Bone marrow (tissue), 2 donors: ENCODE results near the gene TIMM22.
"Not testable (repeated sequence)": the region's sequence is repeated elsewhere in the genome, so short reads cannot be mapped to it uniquely, and the experiment has no call there.

Experiments used
- DNase-seq, 2 donors: peaks; one replicate each; lab custom pipeline; 2025; lab: John Stamatoyannopoulos, UW

Gene TIMM22

GRCh38 chr17:996554-997344, at the start of gene TIMM22:
TSS of gene TIMM22 (plus strand) at chr17:997129. CDS start at chr17:997143, 14 bp downstream.
- DNase-seq = peak; percentile 87 to 92

GRCh38 chr17:948284-948852, 48.6 kb upstream of the TIMM22 start:
- no peak for DNase-seq

GRCh38 chr17:949623-950303, 47.2 kb upstream of the TIMM22 start:
- no peak for DNase-seq

GRCh38 chr17:951325-952132, 45.4 kb upstream of the TIMM22 start:
- no peak for DNase-seq

DNA sequence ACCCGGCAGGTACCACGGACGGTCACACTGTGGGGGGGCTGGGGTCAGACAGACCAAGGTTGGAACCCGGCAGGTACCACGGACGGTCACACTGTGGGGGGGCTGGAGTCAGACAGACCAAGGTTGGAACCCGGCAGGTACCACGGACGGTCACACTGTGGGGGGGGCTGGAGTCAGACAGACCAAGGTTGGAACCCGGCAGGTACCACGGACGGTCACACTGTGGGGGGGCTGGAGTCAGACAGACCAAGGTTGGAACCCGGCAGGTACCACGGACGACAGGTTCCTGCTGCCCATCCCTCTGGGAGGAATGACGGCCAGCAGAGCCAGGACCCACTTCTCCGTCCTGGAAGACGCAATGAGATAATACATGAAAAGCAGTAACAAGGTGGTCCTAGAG, 44.3 kb upstream of the TIMM22 start:
- not testable (repeated sequence) for DNase-seq

DNA sequence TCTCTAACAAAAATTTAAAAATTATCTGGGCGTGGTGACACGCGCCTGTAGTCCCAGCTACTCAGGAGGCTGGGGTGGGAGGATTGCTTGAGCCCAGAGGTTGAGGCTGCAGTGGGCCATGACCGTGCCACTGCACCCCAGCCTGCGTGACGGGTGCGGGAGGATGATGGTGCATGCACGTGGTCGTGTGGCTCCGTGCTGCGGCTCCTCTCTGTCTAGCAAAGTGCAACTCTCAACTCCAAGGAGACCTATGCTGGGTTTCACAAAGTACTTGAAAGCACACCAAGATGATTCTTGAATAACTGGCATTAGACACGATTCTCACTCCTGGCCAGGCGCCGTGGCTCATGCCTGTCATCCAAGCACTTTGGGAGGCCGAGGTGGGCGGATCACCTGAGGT, 43.2 kb upstream of the TIMM22 start:
- no peak for DNase-seq

DNA sequence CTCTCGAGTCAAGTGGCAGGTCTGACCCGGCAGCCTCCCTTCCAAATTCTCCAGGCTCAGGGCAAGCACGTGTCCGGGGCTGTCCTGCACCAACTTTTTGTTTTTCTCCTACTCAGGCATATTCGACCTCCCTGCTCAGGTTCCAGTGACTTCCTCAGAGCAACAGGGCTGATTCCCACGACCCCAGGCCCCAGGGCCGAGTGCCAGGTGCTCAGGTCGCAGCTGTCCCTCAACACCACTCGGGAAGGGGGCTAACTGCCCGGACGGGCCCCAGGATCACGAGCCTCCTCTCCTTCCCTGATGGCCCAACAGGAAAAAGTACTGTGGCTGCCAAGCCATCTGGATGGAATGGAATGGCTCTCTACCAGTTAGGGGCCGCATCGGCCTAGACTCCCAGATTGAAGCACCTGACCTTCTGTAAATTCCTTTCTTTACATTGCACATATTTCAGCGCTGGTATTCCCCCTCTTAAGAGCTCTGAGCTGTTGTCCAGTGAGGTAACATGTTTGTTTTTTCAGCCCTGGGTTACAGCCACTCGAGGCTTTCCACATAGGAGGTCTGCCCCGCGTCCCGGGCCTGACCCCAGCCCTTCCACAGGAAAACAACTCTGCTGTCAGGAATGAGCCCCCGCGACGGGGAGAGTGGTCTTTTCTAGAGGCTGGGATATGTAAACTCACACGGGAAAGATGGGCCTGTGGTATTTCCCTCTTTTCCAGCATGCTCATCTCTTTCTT, 42.3 kb upstream of the TIMM22 start:
- no peak for DNase-seq

DNA sequence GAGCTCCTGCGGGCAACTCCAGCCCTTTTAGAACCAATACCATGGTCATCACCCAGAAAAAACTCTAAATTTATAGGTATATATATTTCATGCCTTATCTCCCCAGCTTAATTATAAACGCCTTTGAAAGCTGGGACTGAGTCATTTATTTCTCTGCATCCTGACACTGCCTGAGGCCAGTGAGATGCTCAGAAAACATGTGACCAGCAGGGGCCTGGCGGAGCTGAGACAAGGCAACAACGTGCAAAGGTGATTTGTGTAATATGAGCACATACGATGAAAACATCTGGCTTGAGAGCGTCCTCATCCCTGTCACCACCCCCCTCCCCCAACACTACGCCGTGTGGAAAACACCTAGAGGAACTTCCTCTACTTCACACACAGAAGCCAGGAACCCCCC, 40.0 kb upstream of the TIMM22 start:
- DNase-seq = no peak

DNA sequence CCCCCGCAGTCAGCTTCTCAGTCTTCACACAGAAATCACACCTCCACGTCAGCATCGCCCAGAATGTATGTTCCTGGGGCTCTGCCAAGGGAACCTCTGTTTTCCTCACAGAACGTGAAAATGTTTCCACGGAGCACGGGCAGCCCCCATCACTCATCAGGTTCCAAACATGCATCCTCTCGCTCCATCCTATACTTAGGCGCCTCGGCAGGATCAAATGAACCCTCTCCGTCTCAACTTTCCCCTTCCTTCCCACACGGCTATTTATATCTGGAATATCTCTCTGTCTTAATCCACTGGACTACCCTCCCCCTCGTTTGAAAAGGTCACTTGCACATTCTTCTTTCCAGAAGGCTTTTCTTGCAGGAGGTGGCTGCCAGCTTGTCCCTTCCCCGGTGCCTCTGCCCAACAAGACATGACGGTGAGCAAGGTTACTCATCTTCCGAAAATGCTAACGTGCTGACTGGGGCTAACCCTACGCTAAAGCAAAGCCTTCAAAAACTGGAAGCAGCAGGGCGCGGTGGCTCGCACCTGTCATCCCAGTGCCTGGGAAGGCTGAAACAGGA, 39.0 kb upstream of the TIMM22 start:
- no peak for DNase-seq

- DNase-seq = no peak
Measured at GRCh38 chr17:958712-959451, 38.0 kb upstream of the TIMM22 start.

GRCh38 chr17:962166-962565, 34.8 kb upstream of the TIMM22 start:
- no peak for DNase-seq

DNA sequence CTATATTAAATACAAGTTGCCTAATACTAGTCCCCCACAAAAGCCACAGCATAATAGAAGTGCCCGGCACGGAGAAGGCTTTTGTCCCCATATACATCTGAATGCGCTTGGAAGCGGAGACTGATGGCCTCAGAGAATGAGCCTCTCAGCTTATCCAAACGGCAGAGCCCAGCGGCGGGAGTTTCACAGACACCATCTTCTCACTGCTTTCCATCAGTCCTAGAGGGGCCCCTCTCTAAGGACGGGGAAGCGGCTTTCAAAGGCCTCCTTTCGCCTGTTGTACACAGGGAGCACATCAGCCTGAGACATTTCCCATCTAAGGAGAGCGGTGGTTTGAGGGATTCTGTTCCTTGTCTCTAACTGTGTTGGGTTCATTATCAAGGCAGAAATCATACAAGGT, 34.3 kb upstream of the TIMM22 start:
- DNase-seq = no peak

- DNase-seq = no peak
Measured at GRCh38 chr17:964876-965275, 32.1 kb upstream of the TIMM22 start.

GRCh38 chr17:965311-965989, 31.5 kb upstream of the TIMM22 start:
- no peak for DNase-seq

- no peak for DNase-seq
Measured at GRCh38 chr17:967122-967521, 29.8 kb upstream of the TIMM22 start.

DNA sequence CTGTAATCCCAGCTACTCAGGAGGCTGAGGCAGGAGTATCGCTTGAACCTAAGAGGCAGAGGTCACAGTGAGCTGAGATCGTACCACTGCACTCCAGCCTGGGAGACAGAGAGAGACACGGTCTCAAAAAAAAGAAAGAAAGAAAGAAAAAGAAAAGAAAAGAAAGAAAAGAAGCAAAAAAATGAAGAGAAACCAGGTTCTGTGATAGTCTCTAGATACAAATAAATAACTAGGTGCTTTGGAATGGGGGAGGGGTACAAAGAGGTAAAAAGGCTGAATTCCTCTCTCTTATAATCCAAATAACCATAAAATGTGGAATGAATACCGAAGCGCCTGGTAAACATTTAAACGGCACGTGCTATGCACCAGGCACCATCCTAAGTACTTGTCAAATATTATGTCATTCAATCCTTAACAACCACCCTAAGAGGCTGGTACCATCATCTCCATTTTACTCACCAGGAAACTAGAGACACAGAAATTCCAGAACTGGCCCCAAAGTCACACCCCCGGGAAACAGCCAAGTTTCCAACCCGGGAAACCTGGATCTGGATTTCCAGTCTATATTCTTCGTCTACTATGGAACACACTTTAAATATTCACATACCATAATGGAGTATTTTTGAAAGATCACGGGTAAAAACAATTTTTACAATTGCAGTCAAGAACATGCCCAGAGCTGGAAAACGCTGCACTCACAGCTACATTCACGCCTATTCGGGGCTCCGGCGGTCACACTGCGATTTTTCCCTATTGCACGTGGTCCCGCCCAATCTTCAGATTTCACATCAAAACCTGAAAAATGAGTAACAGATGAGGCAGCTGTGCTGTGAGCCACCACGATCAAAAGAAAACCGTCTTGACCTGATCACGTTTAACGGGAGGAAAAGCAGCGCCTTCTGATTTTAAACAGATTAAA, 27.9 kb upstream of the TIMM22 start:
- no peak for DNase-seq

DNA sequence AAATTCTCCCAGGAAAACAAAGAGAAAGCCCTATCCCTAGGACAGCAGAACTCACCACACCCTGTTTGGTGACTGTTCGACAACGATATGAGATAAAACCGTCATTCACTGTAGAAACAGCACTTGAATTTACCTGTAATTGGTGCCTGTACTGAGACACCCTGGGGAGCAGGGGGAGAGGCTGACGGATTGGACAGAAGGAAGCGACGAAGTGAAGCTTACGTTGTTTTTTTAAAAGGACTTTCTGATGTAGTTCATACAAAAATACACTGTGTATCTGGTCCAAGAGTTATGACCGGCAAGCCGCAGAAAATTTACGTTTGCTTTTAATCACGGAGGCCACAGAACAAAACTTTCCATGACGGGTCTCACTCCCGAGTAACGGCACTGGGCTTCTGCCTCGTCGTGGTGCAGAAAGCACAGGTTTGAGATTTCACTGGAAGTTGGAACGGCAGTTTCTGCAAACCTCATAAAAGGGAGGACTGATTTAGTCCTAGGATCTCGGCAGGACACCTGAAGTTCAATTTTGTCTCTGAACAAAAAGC, 27.0 kb upstream of the TIMM22 start:
- DNase-seq = no peak

DNA sequence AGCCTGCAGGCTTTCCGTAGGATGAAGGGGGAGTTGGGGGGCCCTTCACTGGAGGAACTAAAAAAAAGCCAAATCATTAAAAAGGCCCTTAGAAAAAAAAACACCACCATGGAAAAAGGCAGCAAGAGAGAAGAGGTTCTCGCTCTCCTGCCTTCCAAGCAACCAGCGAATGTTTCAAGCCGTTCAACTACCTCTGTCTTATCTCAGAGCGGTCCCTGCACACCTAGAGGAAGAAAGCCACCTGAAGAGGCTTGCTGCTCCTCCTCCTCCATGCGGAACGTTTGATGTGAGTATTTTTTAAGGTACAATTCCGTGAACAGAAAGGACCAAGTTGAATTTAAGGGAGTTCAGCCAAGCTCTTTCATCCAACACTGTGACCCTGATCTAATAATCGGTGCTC, 26.6 kb upstream of the TIMM22 start:
- no peak for DNase-seq

GRCh38 chr17:971861-972260, 25.1 kb upstream of the TIMM22 start:
- not testable (repeated sequence) for DNase-seq
